Measurements from ENCODE around the gene ATRAID.

- TF ChIP-seq CTCF (IDR thresholded peaks at IDR 0.05) (no peak), POLR2A (IDR thresholded peaks at IDR 0.05) (no peak), EP300 (IDR thresholded peaks at IDR 0.05) (no peak)
These were observed 5.5 kb upstream of the ATRAID start for GRCh38 chr2:27206346-27206745.
